ENCODE measurements around the gene LRP4.

- no peak for TF ChIP-seq ZNF567 (CRISPR knock-in tag; IDR thresholded peaks at IDR 0.05; ENCODE audit: borderline replicate concordance)
- no peak for TF ChIP-seq SRY (CRISPR knock-in tag; IDR thresholded peaks at IDR 0.05)
- no peak for TF ChIP-seq JUND (CRISPR knock-in tag; IDR thresholded peaks at IDR 0.05)
- no peak for TF ChIP-seq LBX2 (CRISPR knock-in tag; IDR thresholded peaks at IDR 0.05; ENCODE audit: borderline replicate concordance)
Observed at GRCh38 chr11:46840116-46840515, 78.2 kb downstream of the LRP4 start.

Measured in HepG2 (cell line).